Neutrophil (primary cell): Measurements from ENCODE around the gene RAB23.

Experiments
- H3K27ac ChIP-seq: fragments of 200-600 bp; sonication (generic); 2 replicates; pipeline ENCODE4 v1.5.1; 2016; ENCODE audit warnings: mild to moderate bottlenecking, moderate library complexity
- H3K27me3 ChIP-seq: fragments of 200-600 bp; sonication (generic); 2 replicates; pipeline ENCODE4 v1.6.0; 2016; ENCODE audit warnings: mild to moderate bottlenecking
- H3K36me3 ChIP-seq: fragments of 200-600 bp; sonication (generic); 2 replicates; pipeline ENCODE4 v1.5.1; 2017
- H3K4me1 ChIP-seq, 2 experiments: fragments of 200-600 bp in 1 of 2; sonication (generic) in 1 of 2; 1 replicate in 1 of 2; 2 replicates in 1 of 2; pipeline versions ENCODE4 v1.5.1 to v1.6.1; 2013 to 2016; ENCODE audit warnings: low read depth in 1 of 2, low read length in 1 of 2, mild to moderate bottlenecking in 1 of 2, moderate library complexity in 1 of 2; ENCODE audit not compliant: control insufficient read depth in 1 of 2, insufficient read depth in 1 of 2
- H3K4me3 ChIP-seq, 2 experiments: fragments of 200-600 bp in 1 of 2; sonication (generic) in 1 of 2; 1 replicate in 1 of 2; 2 replicates in 1 of 2; pipeline ENCODE4 v1.5.1; 2013 to 2016; ENCODE audit warnings: low read depth in 1 of 2, low read length in 1 of 2, mild to moderate bottlenecking in 1 of 2, moderate library complexity in 1 of 2
- H3K9me3 ChIP-seq: fragments of 200-600 bp; sonication (generic); 2 replicates; pipeline ENCODE4 v1.5.1; 2016
- CTCF ChIP-seq: fragments of 200-600 bp; sonication (generic); IDR thresholded peaks from 2 replicates; pipeline ENCODE4 v1.5.1; 2016; ENCODE audit warnings: antibody characterized with exemption

Gene RAB23

GRCh38 chr6:57143690-57144089, 78.4 kb downstream of the RAB23 start:
- TF ChIP-seq CTCF = no peak
- no peaks in the 10 kb centered on the region for H3K27me3 ChIP-seq
- no peak overlapping the region for H3K4me3 ChIP-seq
- no peaks in the 10 kb centered on the region for H3K4me1 ChIP-seq
- no peaks in the 10 kb centered on the region for H3K9me3 ChIP-seq
- peaks cover 39% of the 10 kb centered on the region for H3K36me3 ChIP-seq
- no peak overlapping the region for H3K27ac ChIP-seq

- TF ChIP-seq CTCF = no peak
- Histone ChIP-seq H3K36me3 (peaks cover 25% of the 10 kb centered on the region), H3K27ac (no peak overlapping the region), H3K27me3 (no peaks in the 10 kb centered on the region), H3K9me3 (no peaks in the 10 kb centered on the region), H3K4me3 (no peak overlapping the region), H3K4me1 (no peaks in the 10 kb centered on the region)
These were observed 80.0 kb downstream of the RAB23 start for GRCh38 chr6:57142178-57142525.

GRCh38 chr6:57141451-57142177, 80.5 kb downstream of the RAB23 start:
- Histone ChIP-seq H3K27ac (no peak overlapping the region), H3K4me1 (no peaks in the 10 kb centered on the region), H3K9me3 (no peaks in the 10 kb centered on the region), H3K4me3 (no peak overlapping the region), H3K36me3 (peaks cover 20% of the 10 kb centered on the region), H3K27me3 (no peaks in the 10 kb centered on the region)
- TF ChIP-seq CTCF = no peak

GRCh38 chr6:57138026-57138425, 84.1 kb downstream of the RAB23 start:
- Histone ChIP-seq H3K9me3 (no peaks in the 10 kb centered on the region), H3K27ac (no peak overlapping the region), H3K4me3 (no peak overlapping the region), H3K4me1 (no peaks in the 10 kb centered on the region), H3K27me3 (no peaks in the 10 kb centered on the region), H3K36me3 (peaks cover 41% of the 10 kb centered on the region)
- TF ChIP-seq CTCF = no peak

GRCh38 chr6:57137350-57137749, 84.8 kb downstream of the RAB23 start:
- Histone ChIP-seq H3K9me3 (no peaks in the 10 kb centered on the region), H3K36me3 (peaks cover 36% of the 10 kb centered on the region), H3K27me3 (no peaks in the 10 kb centered on the region), H3K4me3 (no peak overlapping the region), H3K27ac (no peak overlapping the region), H3K4me1 (no peaks in the 10 kb centered on the region)
- no peak for TF ChIP-seq CTCF
